NCI-H2029 treated with DMSO at 0.1 percent for 48 hours (cell line): ENCODE results near the gene SNX7.

Experiments used
- DNase-seq: peaks from one replicate; lab custom pipeline; 2025; lab: John Stamatoyannopoulos, UW

The SNX7 gene, protein sequence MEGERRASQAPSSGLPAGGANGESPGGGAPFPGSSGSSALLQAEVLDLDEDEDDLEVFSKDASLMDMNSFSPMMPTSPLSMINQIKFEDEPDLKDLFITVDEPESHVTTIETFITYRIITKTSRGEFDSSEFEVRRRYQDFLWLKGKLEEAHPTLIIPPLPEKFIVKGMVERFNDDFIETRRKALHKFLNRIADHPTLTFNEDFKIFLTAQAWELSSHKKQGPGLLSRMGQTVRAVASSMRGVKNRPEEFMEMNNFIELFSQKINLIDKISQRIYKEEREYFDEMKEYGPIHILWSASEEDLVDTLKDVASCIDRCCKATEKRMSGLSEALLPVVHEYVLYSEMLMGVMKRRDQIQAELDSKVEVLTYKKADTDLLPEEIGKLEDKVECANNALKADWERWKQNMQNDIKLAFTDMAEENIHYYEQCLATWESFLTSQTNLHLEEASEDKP

DNA sequence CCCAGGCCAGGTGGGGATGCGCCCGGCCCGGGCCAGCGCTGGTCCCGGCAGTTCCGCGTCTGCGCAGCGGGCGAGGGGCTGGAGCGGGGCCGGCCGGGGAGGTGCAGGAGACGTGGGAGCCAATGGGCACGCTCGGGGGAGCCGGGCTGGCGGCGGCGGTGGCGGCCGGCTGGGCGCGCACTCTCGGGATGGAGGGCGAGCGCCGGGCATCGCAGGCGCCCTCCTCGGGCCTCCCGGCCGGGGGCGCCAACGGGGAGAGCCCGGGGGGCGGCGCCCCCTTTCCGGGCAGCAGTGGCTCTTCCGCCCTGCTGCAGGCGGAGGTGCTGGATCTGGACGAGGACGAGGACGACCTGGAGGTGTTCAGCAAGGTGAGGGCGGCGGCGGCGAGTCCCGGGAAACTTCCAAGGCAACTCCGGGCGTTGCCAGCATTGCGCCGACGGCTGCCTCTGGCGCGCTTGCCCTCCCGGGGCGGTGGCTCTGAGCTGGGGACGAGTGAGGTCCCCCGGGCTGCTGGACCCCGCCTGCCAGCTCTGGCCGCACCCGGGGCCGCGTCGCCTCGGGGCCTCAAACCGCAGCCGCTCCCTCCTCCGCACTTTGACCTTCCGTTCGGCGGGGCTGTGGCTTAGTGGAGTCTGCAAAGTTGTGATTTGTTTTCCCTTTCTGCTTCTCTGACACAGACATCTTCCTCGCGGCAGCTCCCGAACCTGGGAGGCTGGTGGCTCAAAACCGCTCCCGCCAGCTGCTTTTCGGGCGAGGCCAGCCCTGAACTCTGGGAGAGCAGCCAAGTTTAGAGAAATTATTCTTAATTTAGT is at the start of gene SNX7:
SNX7 (plus strand) TSS at position 178 of the 812 bp plus-strand sequence; CDS start at position 189, 11 bp downstream.
- peak; percentile 59 for DNase-seq

DNA sequence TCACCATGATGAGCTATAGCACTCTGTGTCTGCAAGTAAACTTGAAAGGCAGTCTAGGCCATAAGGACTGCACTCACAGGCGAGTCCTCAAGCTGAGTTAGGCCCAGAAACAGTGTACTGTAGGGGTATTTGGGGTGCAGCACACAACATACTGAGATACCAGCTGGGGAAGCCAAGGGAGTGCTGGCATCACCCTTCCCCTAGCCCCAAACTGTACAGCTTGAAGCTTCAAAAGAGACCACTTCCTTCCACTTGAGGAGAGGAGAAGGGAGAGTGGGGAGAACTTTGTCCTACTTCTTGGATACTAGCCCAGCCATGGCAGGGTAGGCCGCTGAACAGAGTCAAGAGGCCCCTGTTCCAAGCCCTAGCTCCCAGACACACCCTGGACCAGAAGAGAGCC is 24.2 kb upstream of the SNX7 start:
- DNase-seq = no peak

- DNase-seq = no peak
These were observed 23.3 kb upstream of the SNX7 start for GRCh38 chr1:98638185-98638584.

DNA sequence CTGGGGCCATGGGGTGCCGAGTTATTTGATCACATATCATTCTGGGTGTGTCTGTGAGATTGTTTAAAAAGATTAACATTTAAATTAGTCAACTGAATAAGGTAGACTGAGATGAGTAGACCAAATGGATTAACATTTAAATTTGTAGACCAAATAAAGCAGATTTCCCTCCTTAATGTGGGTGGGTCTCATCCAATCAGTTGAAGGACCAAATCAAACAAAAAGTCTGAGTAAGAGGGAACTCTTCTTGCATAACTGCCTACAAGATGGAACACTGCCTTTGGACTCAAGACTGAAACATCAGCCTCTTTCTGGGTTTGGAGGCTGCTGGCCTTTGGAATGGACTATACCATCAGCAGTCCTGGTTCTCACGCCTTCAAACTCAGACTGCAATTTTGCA is 17.0 kb upstream of the SNX7 start:
- DNase-seq = no peak

DNA sequence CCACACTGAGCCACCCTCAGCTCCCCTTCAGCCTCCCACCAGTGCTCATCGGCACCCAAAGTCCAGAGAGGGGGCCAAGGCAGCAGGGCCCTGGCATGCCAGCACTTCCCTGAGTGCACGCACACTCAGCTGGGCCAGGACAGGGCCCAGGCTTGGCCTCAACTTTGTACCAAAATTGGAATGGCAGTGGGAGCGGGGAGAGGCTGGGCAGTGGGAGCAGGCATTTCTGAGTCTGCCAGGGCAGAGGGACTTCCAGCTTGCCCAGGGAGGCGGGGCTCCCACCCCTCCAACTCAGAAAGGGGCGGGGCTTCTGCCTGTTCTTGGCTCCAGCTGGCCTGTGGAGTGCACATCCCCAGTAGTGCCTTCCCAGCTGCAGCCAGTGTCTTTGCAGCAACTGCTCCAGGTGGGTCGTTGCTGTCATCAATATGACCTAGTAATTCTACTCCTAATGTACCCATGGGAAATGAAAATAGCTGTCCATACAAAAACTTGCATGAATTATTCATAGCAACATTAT is 10.3 kb upstream of the SNX7 start:
- no peak for DNase-seq

DNA sequence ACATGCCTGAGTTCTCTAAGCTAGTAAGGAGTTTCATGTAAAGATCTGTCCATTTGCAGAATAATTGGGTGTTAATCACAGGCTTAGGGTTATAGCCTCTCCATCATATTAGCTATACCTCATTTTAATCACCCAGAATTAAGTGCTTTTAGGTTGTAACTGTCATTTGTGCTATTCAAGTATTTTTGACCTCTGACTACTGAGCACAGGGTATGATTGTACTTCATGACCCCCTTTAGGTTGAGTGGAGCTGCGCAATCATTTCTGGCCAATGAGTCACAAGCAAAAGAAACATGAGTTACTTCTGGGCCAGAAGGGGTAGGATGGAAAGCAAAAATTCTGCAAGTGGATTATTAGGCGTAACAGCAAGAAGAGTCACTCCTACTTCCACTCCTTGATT is 8.4 kb upstream of the SNX7 start:
- no peak for DNase-seq

DNA sequence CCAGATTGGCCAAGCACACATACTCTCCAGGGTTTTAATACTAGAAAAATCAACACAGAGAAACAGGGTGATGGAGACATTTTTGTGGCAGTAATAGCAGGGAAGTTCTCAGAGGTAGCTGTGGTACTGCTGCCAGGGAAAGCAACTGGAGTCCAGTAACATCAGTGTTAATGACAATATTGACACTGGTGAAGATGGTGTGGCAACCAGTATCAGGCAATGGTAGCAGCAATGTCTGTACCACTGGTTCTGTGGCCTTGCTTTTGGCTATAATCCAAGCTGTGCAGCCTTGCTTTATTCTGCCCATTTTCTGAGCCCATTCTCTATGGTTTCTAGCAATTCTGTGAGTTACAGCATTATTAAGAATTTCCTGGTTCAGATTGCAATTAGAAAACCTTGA is 1.6 kb upstream of the SNX7 start:
- peak; percentile 25 for DNase-seq

GRCh38 chr1:98660940-98661543 is 479 bp upstream of the SNX7 start:
- DNase-seq = no peak

DNA sequence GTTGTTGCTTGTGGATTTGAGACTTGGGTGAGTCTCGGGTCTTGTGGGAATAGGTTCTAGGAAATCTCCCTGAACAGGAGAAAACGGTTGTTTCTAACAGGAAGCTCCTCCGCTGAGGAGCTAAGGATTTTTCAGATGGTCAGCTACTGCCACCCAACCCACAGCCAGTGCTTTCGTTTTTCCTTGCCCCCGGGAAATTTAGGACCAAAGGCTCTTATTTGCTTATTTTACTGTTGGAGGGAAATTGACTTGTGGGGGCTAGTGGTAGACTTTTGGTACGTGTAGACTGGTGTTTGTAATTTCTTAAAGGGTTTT is 792 bp downstream of the SNX7 start:
- DNase-seq = peak; percentile 34

DNA sequence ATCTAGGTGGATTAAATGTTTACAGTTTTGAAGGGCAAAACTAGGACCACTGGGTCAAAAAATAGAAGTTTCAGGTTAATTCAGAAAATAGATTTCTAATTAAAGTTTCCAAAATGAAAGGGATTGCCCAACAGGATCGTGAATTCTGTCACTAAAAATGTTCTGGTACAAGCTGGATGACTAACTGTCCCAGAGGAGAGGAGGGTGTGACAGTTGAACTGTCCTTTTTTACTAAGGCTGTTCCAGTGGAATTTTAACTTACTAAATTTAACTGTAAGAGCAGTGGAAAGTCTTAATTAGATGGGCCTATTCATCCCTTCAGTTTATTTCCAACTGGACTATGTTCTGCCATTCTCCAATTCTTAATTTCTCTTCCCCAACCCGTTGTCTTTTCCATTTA is 7.2 kb downstream of the SNX7 start:
- no peak for DNase-seq

DNA sequence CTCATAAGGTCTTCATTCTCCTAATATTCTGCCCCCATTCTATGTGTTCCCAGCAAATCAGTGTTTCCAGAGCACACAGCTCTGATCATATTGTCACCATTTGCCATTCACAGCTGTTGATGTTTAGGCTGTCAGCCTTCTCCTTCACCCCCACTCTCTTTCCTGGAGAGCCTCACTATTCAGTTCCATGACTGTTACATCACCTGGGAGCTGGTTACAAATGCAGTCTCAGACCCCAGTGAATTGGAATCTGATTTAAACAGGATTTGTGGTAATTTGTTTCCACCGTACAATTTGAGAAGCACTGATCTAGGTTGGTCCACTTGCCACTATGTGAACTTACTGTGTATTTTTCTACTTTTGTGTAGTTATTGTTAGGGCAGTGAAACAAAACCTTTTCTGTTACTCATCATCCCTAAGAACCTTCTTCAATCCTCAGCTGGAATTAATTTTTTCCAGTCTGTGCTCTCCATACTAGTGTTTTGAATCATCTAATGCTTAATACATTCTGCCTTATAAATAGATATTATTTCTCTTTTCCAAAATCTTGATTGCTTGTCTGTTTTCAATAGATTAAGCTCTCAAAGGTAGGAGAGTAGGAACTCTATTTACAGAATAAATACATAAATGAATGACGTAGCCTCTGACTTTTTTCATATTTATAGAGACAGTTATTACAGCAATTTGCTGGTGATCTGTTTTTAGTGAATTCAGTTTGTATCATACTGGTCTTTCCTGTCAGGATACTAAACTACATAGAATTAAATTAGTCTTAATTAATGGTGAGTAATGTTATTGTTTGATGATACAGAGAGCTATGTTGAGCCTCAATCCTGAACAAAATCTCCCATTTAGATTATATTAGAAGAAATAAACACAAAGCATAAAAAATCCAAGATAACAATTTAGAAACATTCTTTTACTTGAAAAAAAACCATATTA is 8.1 kb downstream of the SNX7 start:
- DNase-seq = no peak

DNA sequence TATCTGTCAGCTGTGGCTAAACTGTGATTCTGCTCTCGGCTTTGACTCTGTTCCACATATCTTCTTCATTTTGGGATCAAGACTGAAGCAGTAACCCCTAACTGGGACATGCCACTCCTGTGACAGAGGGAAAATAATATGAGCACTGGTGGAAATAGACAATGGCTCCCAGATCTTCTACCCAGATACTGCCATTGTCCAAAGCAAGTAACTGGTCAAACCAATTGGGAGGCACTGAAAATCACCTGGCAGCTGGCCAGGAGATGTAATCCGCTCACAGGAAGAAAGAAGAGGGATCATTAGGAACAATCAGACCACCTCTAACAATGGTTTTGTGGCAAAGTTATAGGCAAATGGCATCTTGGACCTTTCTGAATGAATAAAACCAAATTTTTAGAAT is 10.7 kb downstream of the SNX7 start:
- no peak for DNase-seq

DNA sequence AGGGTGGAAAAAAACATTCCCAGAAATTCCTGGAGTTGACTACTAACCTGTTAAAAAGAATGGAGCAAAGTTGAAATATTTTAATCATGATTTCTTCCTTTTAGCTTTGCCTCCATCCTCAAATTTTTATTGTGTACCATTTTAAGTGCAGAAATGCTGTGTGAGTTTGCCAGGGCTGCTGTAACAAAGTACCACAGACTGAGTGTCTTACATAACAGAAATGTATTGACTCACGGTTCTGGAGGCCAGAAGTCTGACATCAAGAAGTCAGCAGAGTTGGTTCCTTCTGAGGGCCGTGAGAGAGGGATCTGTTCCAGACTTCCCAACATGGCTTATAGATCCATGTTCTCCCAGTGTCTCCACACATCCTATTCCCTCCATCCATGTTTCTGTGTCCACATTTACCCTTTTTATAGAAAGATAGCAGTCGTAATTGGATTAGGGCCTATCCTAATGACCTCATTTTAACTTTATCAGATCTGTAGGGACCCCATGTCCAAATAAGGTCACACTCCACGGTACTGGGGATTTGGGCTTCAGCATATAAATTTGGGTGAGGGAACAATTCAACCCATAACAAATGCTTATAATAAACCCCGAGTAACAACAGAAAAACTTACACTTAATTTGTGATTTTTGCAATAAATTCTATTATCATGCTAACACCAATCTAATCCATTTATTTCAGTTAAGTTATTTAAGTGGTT is 12.7 kb downstream of the SNX7 start:
- no peak for DNase-seq

GRCh38 chr1:98675282-98675681 is 13.8 kb downstream of the SNX7 start:
- DNase-seq = no peak

GRCh38 chr1:98677288-98677687 is 15.8 kb downstream of the SNX7 start:
- DNase-seq = peak; percentile 79

GRCh38 chr1:98681812-98682211 is 20.3 kb downstream of the SNX7 start:
- no peak for DNase-seq

- DNase-seq = no peak
These were observed 26.7 kb downstream of the SNX7 start for GRCh38 chr1:98688110-98688739.

GRCh38 chr1:98690576-98690975 is 29.1 kb downstream of the SNX7 start:
- no peak for DNase-seq

DNA sequence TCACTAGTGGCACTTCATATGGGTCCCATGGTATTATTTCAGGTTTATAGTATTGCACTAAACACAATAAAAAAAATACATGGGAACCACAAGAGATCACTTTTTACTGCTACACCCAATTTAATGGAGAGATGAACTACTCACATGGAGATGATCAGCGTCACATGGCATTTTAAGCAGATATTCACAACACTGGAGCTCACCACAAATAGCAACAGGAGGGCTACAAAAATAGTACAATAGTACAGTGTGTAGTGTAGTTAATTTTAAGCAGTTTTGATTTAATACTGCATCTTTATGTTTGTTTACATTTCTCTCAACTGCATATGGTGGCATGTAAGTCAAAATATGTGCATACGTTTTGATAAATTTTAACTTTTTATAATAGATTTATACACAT is 31.0 kb downstream of the SNX7 start:
- DNase-seq = no peak

DNA sequence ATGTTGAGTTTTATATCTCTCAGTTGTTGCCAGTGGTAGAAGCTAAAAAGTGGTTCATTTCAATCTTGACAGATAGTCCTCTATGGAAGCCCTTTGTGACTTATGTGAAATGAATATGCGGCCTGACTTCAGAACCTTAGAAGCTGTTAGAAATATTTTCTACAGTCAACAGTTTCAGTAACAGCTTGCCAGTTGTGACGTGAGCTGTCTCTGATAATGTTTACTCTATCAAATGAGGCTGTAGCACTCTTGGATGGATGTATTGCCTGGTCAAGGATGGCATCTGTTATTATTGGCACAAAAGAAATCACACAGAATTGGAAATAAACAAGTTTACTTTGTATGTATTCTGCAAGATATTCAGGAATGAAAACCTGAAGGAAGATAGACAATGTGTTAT is 31.9 kb downstream of the SNX7 start:
- DNase-seq = no peak

DNA sequence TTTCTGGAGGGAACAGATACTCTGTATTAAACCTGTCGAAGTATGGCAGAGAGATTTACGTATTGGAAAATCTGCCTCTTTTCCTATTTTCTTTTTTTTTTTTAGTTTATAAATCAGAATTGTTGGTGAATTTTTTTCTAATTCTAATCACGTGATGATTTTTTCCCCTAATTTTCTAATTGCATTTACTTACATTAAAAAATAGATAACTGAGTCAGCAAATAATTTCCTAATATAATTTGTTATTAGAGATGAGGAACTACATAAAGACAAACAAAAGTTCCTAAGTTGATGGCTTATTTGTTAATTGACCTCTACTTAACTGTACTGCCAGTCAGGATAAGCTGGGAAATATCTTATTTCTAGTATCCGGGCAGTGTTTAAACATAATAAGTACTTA is 34.6 kb downstream of the SNX7 start:
- DNase-seq = no peak
